Neural cell (in vitro differentiated cells): ENCODE measurements around the gene TSPAN15. TPM values are rescaled to one million over a fixed set of nuclear protein-coding genes. Genes with fewer than 3 reads are reported as not detected.

ENCODE experiments used
- H2AFZ ChIP-seq: fragments of 200-600, 300-800 bp; sonication (generic), shearing (Covaris generic); 2 replicates; pipeline ENCODE4 v1.6.0; 2014; ENCODE audit warnings: low read depth, mild to moderate bottlenecking, antibody characterized with exemption, low read length, moderate library complexity
- H3F3A ChIP-seq: fragments of 200-600 bp; shearing (Covaris generic); 2 replicates; pipeline ENCODE4 v1.6.1; 2016; ENCODE audit warnings: mild to moderate bottlenecking, moderate library complexity, mixed read lengths, antibody characterized with exemption, low read length; ENCODE audit not compliant: insufficient read depth, poor library complexity, severe bottlenecking
- H3K27ac ChIP-seq: fragments of 200-600, 300-800 bp; sonication (generic), shearing (Covaris generic); 2 replicates; pipeline ENCODE4 v1.5.1; 2014; ENCODE audit warnings: mild to moderate bottlenecking, low read length, moderate library complexity
- H3K27me3 ChIP-seq: fragments of 300-800, 200-600 bp; sonication (generic), shearing (Covaris generic); 2 replicates; pipeline ENCODE4 v1.6.0; 2014; ENCODE audit warnings: mild to moderate bottlenecking, low read depth, low read length, moderate library complexity; ENCODE audit not compliant: insufficient read depth
- H3K36me3 ChIP-seq: fragments of 300-800, 200-600 bp; sonication (generic), shearing (Covaris generic); 2 replicates; pipeline ENCODE4 v1.5.1; 2014; ENCODE audit warnings: mild to moderate bottlenecking, antibody characterized with exemption, low read length, moderate library complexity; ENCODE audit not compliant: insufficient read depth
- H3K4me2 ChIP-seq: fragments of 300-800, 200-600 bp; sonication (generic), shearing (Covaris generic); 2 replicates; pipeline ENCODE4 v1.6.0; 2014; ENCODE audit warnings: mild to moderate bottlenecking, low read length
- H3K4me3 ChIP-seq: fragments of 300-800, 200-600 bp; sonication (generic), shearing (Covaris generic); 2 replicates; pipeline ENCODE4 v1.5.1; 2014; ENCODE audit warnings: mild to moderate bottlenecking, low read length, moderate library complexity
- H3K79me2 ChIP-seq: fragments of 200-600 bp; shearing (Covaris generic); replicated peaks from 2 replicates; pipeline ENCODE4 v1.6.0; 2014; ENCODE audit warnings: mild to moderate bottlenecking, low read length, moderate library complexity; ENCODE audit not compliant: insufficient read depth
- H3K9ac ChIP-seq: fragments of 300-800, 200-600 bp; sonication (generic), shearing (Covaris generic); 2 replicates; pipeline ENCODE4 v1.6.1; 2016; ENCODE audit warnings: mild to moderate bottlenecking, low read length, mixed read lengths
- H3K9me2 ChIP-seq: fragments of 200-600 bp; shearing (Covaris generic); 2 replicates; pipeline ENCODE4 v1.6.1; 2016; ENCODE audit warnings: mild to moderate bottlenecking, low read length, mixed read lengths; ENCODE audit not compliant: insufficient read depth
- H3K9me3 ChIP-seq: fragments of 200-600, 300-800 bp; sonication (generic), shearing (Covaris generic); 2 replicates; pipeline ENCODE4 v1.6.1; 2016; ENCODE audit warnings: mild to moderate bottlenecking, mixed run types, low read length, moderate library complexity, mixed read lengths
- H4K20me1 ChIP-seq: fragments of 200-600 bp; shearing (Covaris generic); 2 replicates; pipeline ENCODE4 v1.6.1; 2016; ENCODE audit warnings: mild to moderate bottlenecking, mixed run types; ENCODE audit not compliant: insufficient read depth
- CTCF ChIP-seq: fragments of 450-650 bp; IDR thresholded peaks from 2 replicates; pipeline ENCODE4 v1.5.1; 2014; ENCODE audit warnings: antibody characterized with exemption, mild to moderate bottlenecking, moderate library complexity; ENCODE audit not compliant: poor library complexity, severe bottlenecking
- EP300 ChIP-seq: fragments of 450-650 bp; conservative IDR thresholded peaks from 2 replicates; pipeline ENCODE4 v1.6.1; 2014; ENCODE audit warnings: antibody characterized with exemption, mild to moderate bottlenecking, moderate library complexity; ENCODE audit not compliant: poor library complexity, severe bottlenecking
- EZH2 ChIP-seq: fragments of 200-600, 300-800 bp; shearing (Covaris generic), sonication (generic); IDR thresholded peaks from 2 replicates; pipeline ENCODE4 v1.6.1; 2014; ENCODE audit warnings: antibody characterized with exemption, low read length, borderline replicate concordance, mild to moderate bottlenecking; ENCODE audit not compliant: insufficient read depth, poor library complexity, severe bottlenecking
- MXI1 ChIP-seq: fragments of 450-650 bp; conservative IDR thresholded peaks from 2 replicates; pipeline ENCODE4 v1.6.1; 2014; ENCODE audit warnings: antibody characterized with exemption, mild to moderate bottlenecking; ENCODE audit not compliant: poor library complexity, severe bottlenecking
- POLR2AphosphoS5 ChIP-seq: IDR thresholded peaks from 2 replicates; pipeline ENCODE4 v1.6.1; 2012
- RAD21 ChIP-seq: fragments of 450-650 bp; conservative IDR thresholded peaks from 2 replicates; pipeline ENCODE4 v1.6.1; 2014; ENCODE audit warnings: antibody characterized with exemption, mild to moderate bottlenecking, moderate library complexity
- SMC3 ChIP-seq: fragments of 450-650 bp; conservative IDR thresholded peaks from 2 replicates; pipeline ENCODE4 v1.6.1; 2014; ENCODE audit warnings: antibody characterized with exemption, mild to moderate bottlenecking, moderate library complexity; ENCODE audit not compliant: poor library complexity
- TAF1 ChIP-seq: IDR thresholded peaks from 2 replicates; pipeline ENCODE4 v1.6.1; 2012; ENCODE audit warnings: low read depth
- polyA plus RNA-seq: library from polyadenylated mRNA; depleted of rRNA; stranded (reverse); fragments of >200 nt; gene quantifications from 2 replicates; pipeline ENCODE4 v1.2.3, GENCODE V29; 2014
- TF ChIP-seq, protein P1 (sequence below): IDR thresholded peaks from 2 replicates; pipeline ENCODE4 v1.6.1; 2012; ENCODE audit warnings: borderline replicate concordance

TSPAN15 gene
- polyA plus RNA-seq, 1 donor from 2014 or later = 1.2 TPM

DNA sequence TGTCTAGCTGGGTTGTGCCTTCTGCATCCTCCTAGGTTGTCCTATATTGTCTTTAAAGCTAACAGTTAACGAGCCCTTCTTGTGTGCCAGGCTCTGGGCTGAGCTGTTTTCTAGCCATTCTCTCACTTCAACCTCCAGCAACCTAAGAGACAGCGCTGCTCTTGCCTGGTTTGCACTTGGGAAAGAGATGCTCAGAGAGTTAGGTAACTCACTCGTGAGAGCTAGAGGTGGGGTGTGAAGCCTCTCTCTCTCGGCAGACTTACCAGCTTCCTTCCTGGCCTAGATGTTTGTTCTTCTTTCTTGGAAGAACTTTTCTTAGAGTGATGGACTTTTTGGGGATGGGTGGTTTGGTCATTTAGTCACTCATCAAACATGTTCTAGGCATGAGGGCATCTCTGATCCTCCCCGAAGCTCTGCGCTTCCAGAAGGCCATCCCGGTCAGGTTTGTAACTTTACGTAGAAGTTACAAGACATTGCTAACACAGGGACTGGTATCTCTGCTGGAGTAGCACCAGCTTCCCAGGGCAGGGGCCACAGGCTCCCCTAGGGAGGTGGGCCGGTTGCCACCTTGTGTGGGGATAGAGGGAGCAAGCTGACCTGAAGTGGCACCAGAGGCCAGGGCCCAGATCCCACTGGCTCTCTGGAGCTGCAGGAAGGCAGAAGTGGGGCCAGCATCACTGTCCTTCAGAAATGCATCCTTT lies 14.3 kb downstream of the TSPAN15 start:
- Histone ChIP-seq H3K9me3 (no peaks in the 10 kb centered on the region), H3K4me2 (no peak overlapping the region), H3K4me3 (no peak overlapping the region), H3K9ac (no peak overlapping the region), H3F3A (no peaks in the 10 kb centered on the region), H3K27me3 (no peaks in the 10 kb centered on the region), H4K20me1 (no peaks in the 10 kb centered on the region), H3K9me2 (no peaks in the 10 kb centered on the region), H2AFZ (no peak overlapping the region), H3K36me3 (no peaks in the 10 kb centered on the region), H3K79me2 (no peaks in the 10 kb centered on the region), H3K27ac (no peak overlapping the region)
- no peak for TF ChIP-seq EZH2

DNA sequence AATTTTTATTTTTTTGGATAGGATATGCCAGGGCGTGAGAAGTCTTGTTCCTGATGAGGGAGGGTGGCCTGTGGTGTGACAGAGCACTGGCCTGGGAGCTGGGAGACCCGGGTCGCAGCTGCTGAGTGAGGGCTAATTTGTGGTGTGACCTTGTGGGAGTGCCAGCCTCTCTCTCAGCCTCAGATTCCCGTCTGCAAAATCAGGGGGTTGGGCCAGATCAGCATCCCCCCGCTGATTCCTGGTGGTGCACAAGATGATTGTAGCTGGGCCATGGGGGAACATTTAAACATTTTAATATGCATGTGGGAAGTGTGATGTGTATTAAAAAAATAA lies 14.9 kb downstream of the TSPAN15 start:
- no peak overlapping the region for H2AFZ ChIP-seq
- no peaks in the 10 kb centered on the region for H4K20me1 ChIP-seq
- no peaks in the 10 kb centered on the region for H3K27me3 ChIP-seq
- no peak overlapping the region for H3K4me2 ChIP-seq
- no peaks in the 10 kb centered on the region for H3K36me3 ChIP-seq
- H3K9me2 ChIP-seq = no peaks in the 10 kb centered on the region
- no peak overlapping the region for H3K27ac ChIP-seq
- no peaks in the 10 kb centered on the region for H3F3A ChIP-seq
- no peak overlapping the region for H3K4me3 ChIP-seq
- H3K9ac ChIP-seq = no peak overlapping the region
- TF ChIP-seq MXI1 (no peak), SMC3 (no peak), CTCF (no peak), TAF1 (no peak), POLR2AphosphoS5 (no peak), EZH2 (no peak), RAD21 (no peak), EP300 (no peak)
- TF ChIP-seq, protein P1, sequence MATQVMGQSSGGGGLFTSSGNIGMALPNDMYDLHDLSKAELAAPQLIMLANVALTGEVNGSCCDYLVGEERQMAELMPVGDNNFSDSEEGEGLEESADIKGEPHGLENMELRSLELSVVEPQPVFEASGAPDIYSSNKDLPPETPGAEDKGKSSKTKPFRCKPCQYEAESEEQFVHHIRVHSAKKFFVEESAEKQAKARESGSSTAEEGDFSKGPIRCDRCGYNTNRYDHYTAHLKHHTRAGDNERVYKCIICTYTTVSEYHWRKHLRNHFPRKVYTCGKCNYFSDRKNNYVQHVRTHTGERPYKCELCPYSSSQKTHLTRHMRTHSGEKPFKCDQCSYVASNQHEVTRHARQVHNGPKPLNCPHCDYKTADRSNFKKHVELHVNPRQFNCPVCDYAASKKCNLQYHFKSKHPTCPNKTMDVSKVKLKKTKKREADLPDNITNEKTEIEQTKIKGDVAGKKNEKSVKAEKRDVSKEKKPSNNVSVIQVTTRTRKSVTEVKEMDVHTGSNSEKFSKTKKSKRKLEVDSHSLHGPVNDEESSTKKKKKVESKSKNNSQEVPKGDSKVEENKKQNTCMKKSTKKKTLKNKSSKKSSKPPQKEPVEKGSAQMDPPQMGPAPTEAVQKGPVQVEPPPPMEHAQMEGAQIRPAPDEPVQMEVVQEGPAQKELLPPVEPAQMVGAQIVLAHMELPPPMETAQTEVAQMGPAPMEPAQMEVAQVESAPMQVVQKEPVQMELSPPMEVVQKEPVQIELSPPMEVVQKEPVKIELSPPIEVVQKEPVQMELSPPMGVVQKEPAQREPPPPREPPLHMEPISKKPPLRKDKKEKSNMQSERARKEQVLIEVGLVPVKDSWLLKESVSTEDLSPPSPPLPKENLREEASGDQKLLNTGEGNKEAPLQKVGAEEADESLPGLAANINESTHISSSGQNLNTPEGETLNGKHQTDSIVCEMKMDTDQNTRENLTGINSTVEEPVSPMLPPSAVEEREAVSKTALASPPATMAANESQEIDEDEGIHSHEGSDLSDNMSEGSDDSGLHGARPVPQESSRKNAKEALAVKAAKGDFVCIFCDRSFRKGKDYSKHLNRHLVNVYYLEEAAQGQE = no peak
- no peaks in the 10 kb centered on the region for H3K79me2 ChIP-seq
- H3K9me3 ChIP-seq = no peaks in the 10 kb centered on the region
